Type B pancreatic cell (in vitro differentiated cells): ENCODE data around the gene FUT4. TPM values are rescaled to one million over a fixed set of nuclear protein-coding genes. Genes with fewer than 3 reads are reported as not detected.

ENCODE experiments used
- DNase-seq: peaks from one replicate; pipeline ENCODE4 v3.0.0; 2021; ENCODE audit warnings: mixed read lengths; ENCODE audit not compliant: unreplicated experiment; ENCODE audit errors: extremely low spot score
- H3K27ac Mint-ChIP-seq: 2 replicates; pipeline ENCODE4 v1.8.0; 2021; ENCODE audit warnings: mild to moderate bottlenecking, mixed read lengths
- H3K27me3 Mint-ChIP-seq: 2 replicates; pipeline ENCODE4 v1.8.0; 2021; ENCODE audit warnings: mixed read lengths
- H3K36me3 Mint-ChIP-seq: 2 replicates; pipeline ENCODE4 v1.8.0; 2021; ENCODE audit warnings: mixed read lengths
- H3K4me1 Mint-ChIP-seq: one replicate; pipeline ENCODE4 v1.8.0; 2021; ENCODE audit warnings: mixed read lengths; ENCODE audit not compliant: unreplicated experiment
- H3K4me3 Mint-ChIP-seq: 2 replicates; pipeline ENCODE4 v1.8.0; 2021; ENCODE audit warnings: mild to moderate bottlenecking, mixed read lengths
- H3K9me3 Mint-ChIP-seq: 2 replicates; pipeline ENCODE4 v1.8.0; 2021; ENCODE audit warnings: mixed read lengths
- total RNA-seq: library from RNA; stranded (reverse); gene quantifications from 2 replicates; pipeline ENCODE4 v1.2.1, GENCODE V29; 2021; ENCODE audit warnings: low replicate concordance
- TF ChIP-seq, protein P1 (sequence below): fragments of 200-600 bp; sonication (generic); conservative IDR thresholded peaks from 2 replicates; pipeline ENCODE4 v1.5.0; 2021; ENCODE audit warnings: antibody characterized with exemption, mild to moderate bottlenecking

FUT4 gene
- total RNA-seq, 1 donor from 2014 or later: 10.4 TPM

DNA sequence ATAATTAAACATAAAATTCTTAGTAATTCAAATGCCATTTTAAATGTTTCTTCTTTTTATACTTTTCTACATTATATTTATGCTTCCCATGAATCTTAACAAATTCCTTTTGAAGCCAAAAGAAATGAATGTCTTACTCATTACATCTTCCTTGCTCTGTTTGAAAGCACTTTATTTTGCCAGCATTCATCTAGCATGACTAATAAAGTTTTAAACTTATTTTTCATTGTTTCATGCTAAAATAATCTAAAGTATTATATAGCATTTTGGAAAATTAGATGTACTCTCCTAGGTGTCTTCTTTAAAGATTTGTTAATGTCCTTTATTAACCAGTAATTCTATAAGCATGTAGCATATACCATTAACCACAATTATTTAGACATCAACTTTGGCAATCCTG lies 13.7 kb downstream of the FUT4 start:
- no peak for DNase-seq

DNA sequence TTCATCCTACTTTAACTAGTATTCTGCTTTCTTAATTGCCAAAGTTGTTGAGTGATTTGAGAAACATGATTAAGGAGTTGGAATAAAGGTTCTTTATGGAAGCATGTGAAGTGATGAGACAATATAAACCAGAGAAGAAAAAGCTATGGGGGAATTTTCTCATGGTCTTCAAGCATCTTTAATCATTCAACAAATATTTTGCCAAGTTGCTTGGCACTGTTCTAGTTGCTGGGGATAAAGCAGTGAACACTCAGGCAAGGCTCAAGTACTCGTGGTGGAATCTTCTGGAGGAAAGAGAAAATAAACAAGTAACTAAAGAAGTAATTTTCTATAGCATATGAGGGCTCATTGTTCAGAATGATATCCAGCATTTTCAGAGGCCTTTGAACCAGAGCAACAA lies 14.3 kb downstream of the FUT4 start:
- no peak overlapping the region for H3K4me3 Mint-ChIP-seq
- H3K27me3 Mint-ChIP-seq: no peaks in the 10 kb centered on the region
- TF ChIP-seq, protein P1, sequence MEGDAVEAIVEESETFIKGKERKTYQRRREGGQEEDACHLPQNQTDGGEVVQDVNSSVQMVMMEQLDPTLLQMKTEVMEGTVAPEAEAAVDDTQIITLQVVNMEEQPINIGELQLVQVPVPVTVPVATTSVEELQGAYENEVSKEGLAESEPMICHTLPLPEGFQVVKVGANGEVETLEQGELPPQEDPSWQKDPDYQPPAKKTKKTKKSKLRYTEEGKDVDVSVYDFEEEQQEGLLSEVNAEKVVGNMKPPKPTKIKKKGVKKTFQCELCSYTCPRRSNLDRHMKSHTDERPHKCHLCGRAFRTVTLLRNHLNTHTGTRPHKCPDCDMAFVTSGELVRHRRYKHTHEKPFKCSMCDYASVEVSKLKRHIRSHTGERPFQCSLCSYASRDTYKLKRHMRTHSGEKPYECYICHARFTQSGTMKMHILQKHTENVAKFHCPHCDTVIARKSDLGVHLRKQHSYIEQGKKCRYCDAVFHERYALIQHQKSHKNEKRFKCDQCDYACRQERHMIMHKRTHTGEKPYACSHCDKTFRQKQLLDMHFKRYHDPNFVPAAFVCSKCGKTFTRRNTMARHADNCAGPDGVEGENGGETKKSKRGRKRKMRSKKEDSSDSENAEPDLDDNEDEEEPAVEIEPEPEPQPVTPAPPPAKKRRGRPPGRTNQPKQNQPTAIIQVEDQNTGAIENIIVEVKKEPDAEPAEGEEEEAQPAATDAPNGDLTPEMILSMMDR: no peak
- H3K36me3 Mint-ChIP-seq: no peaks in the 10 kb centered on the region
- no peak for DNase-seq
- peaks cover 14% of the 10 kb centered on the region for H3K4me1 Mint-ChIP-seq
- H3K9me3 Mint-ChIP-seq: no peaks in the 10 kb centered on the region
- H3K27ac Mint-ChIP-seq: no peak overlapping the region

More for the DNA sequence above, 13.7 kb downstream of the FUT4 start:
- H3K9me3 Mint-ChIP-seq: no peaks in the 10 kb centered on the region
- no peak overlapping the region for H3K4me3 Mint-ChIP-seq
- TF ChIP-seq, protein P1: no peak
- no peak overlapping the region for H3K27ac Mint-ChIP-seq
- no peaks in the 10 kb centered on the region for H3K27me3 Mint-ChIP-seq
- no peaks in the 10 kb centered on the region for H3K36me3 Mint-ChIP-seq
- H3K4me1 Mint-ChIP-seq: peaks cover 9% of the 10 kb centered on the region

DNA sequence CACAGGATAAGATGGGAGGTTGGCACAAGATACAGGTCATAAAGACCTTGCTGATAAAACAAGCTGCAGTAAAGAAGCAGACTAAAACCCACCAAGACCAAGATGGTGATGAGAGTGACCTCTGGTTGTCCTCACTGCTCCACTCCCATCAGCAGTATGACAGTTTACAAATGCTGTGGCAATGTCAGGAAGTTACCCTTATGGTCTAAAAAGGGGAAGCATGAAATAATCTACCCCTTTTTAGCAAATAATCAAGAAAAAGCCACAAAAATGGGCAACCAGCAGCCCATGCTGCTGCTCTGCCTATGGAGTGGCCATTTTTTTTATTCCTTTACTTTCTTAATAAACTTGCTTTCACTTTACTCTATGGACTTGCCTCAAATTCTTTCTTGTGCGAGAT lies 14.7 kb downstream of the FUT4 start:
- Mint-ChIP-seq H3K27me3 (no peaks in the 10 kb centered on the region), H3K4me1 (peaks cover 16% of the 10 kb centered on the region), H3K36me3 (no peaks in the 10 kb centered on the region), H3K9me3 (no peaks in the 10 kb centered on the region), H3K4me3 (no peak overlapping the region), H3K27ac (no peak overlapping the region)
- TF ChIP-seq, protein P1: no peak
- no peak for DNase-seq

DNA sequence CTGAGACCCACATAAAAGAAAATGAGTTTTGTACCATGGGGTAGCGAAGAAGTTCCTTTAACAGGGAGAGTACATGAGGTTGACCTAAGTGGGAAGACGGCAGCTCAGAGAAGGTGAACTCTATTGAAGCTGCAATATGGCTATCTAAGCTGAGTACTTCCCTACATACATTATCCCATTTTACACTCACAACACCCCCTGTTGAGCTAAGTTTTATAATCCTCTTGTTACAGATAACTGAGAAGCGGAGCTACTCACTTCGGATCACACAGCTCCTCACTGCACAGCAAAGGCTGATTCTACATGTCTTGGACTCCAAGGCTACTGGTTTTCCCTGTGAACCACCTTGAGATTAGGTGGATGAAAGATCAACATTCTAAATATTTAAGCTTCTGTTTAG lies 15.2 kb downstream of the FUT4 start:
- DNase-seq: no peak
- H3K36me3 Mint-ChIP-seq: no peaks in the 10 kb centered on the region

DNA sequence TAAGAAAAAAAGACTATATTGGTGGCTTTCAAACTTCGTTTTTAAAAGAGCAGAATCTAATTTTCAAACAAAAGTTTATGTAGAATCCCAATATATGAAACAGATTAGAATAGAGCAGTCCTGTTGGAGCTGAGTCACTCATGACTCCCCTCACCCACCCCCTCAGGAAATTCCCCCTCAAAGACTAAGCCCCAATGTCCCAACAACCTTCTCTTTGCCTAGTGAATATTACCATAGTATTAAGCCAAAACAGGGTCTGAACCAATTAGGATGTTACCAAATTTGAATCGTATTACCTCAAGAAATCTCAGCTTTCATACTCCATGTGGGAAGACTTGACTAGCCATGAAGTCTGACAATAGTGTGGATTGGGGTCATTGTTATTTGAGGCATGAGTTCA lies 15.6 kb downstream of the FUT4 start:
- DNase-seq: no peak
- peaks cover 16% of the 10 kb centered on the region for H3K4me1 Mint-ChIP-seq
- TF ChIP-seq, protein P1: no peak
- H3K36me3 Mint-ChIP-seq: no peaks in the 10 kb centered on the region
- H3K4me3 Mint-ChIP-seq: no peak overlapping the region
- H3K9me3 Mint-ChIP-seq: no peaks in the 10 kb centered on the region
- H3K27me3 Mint-ChIP-seq: no peaks in the 10 kb centered on the region
- H3K27ac Mint-ChIP-seq: no peak overlapping the region

More for the DNA sequence above, 15.2 kb downstream of the FUT4 start:
- Mint-ChIP-seq H3K4me3 (no peak overlapping the region), H3K27me3 (no peaks in the 10 kb centered on the region), H3K9me3 (no peaks in the 10 kb centered on the region), H3K4me1 (peaks cover 16% of the 10 kb centered on the region), H3K27ac (no peak overlapping the region)
- TF ChIP-seq, protein P1: no peak

DNA sequence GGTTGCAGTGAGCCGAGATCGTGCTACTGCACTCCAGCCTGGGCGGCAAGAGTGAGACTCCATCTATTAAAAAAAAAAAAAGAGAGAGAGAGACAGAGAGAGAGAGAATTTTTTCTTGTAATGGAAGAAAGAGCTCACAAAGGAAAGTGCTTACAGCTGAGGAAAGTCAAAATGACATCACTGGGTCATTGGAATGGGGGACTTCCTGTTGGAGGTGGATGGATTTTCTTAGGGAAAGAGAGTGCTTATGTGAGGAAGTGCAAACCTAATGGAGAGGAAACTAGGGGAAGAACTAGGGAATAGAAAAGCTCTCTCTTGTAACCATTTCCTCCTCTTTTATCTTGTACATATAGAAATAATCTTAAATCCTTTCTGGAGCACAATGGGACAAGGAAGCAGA lies 17.1 kb downstream of the FUT4 start:
- TF ChIP-seq, protein P1: no peak
- DNase-seq: no peak
- Mint-ChIP-seq H3K27ac (no peak overlapping the region), H3K4me1 (peaks cover 16% of the 10 kb centered on the region), H3K4me3 (no peak overlapping the region), H3K9me3 (no peaks in the 10 kb centered on the region), H3K27me3 (no peaks in the 10 kb centered on the region), H3K36me3 (no peaks in the 10 kb centered on the region)
